Endothelial cell of umbilical vein (primary cell): ENCODE measurements around the gene AGBL5.

Experiments used
- EZH2 ChIP-seq: IDR thresholded peaks from 2 replicates; pipeline ENCODE4 v1.6.1; 2012; ENCODE audit warnings: borderline replicate concordance, low read depth, mild to moderate bottlenecking, moderate library complexity, low read length, inconsistent platforms; ENCODE audit not compliant: severe bottlenecking
- POLR2A ChIP-seq: IDR thresholded peaks from 2 replicates; pipeline ENCODE4 v1.6.1; 2012; ENCODE audit warnings: low read depth, mild to moderate bottlenecking, control low read depth, low read length

GRCh38 chr2:27070653-27071276 lies 19.3 kb downstream of the AGBL5 start:
- TF ChIP-seq EZH2 (no peak), POLR2A (no peak)
